Measurements from ENCODE around the gene BTBD16. TPM values are rescaled to one million over a fixed set of nuclear protein-coding genes. Genes with fewer than 3 reads are reported as not detected.

The BTBD16 gene
- total and polyA plus RNA-seq, 2 of the 4 experiments (the other 2 are of a cell fraction), result not detected

- intact Hi-C loops (cut with micrococcal nuclease), result no loop called here
- Histone ChIP-seq H2BK20ac (ENCODE audit: low read depth, low read length) (no peak overlapping the region), H4K91ac (ENCODE audit: insufficient read depth, low read depth, low read length) (no peak overlapping the region), H2BK5ac (ENCODE audit: low read depth, low read length, poor library complexity, severe bottlenecking) (no peak overlapping the region), H3K23ac (ENCODE audit: low read depth, low read length) (no peak overlapping the region), H3K36me3 (ENCODE audit: control insufficient read depth, insufficient read depth, low read length) (no peaks in the 10 kb centered on the region), H2AK5ac (ENCODE audit: low read depth, low read length) (no peak overlapping the region), H3K14ac (replicated peaks; ENCODE audit: low read depth, low read length) (no peak overlapping the region), H3K9me3 (ENCODE audit: control insufficient read depth, insufficient read depth, low read length) (no peaks in the 10 kb centered on the region), H3K4me2 (ENCODE audit: low read depth, low read length) (no peak overlapping the region), H3K27me3 (ENCODE audit: control insufficient read depth, insufficient read depth, low read length) (no peaks in the 10 kb centered on the region), H3K9me1 (ENCODE audit: insufficient read depth, low read length) (peaks cover 7% of the 10 kb centered on the region; the same call in 1 of the 2 replicates), H4K5ac (ENCODE audit: low read depth, low read length) (no peak overlapping the region), H2BK15ac (ENCODE audit: low read depth, low read length) (no peak overlapping the region), H2BK120ac (ENCODE audit: low read depth, low read length) (no peak overlapping the region), H3K18ac (ENCODE audit: low read depth, low read length) (no peak overlapping the region), H3K4ac (ENCODE audit: low read depth, low read length) (no peak overlapping the region), H2AK9ac (replicated peaks; ENCODE audit: low read depth, low read length, poor library complexity) (no peak overlapping the region), H3K4me3 (ENCODE audit: insufficient read depth, low read depth, low read length) (no peak overlapping the region), H4K8ac (ENCODE audit: low read depth in 2 of 2, low read length in 2 of 2) (no peak overlapping the region), H3K4me1 (ENCODE audit: control insufficient read depth, insufficient read depth, low read length) (peaks cover 7% of the 10 kb centered on the region), H4K20me1 (ENCODE audit: insufficient read depth, low read length) (no peaks in the 10 kb centered on the region), H3K56ac (ENCODE audit: extremely low read depth, insufficient read depth, low read length) (no peak overlapping the region), H3K27ac (ENCODE audit: insufficient read depth, low read length) (no peak overlapping the region), H2AFZ (replicated peaks; ENCODE audit: low read length, poor library complexity) (no peak overlapping the region), H3K9ac (ENCODE audit: low read depth, low read length) (no peak overlapping the region), H3K79me1 (ENCODE audit: low read depth in 1 of 2, low read length in 2 of 2) (no peaks in the 10 kb centered on the region)
- ChIA-PET POLR2A (ENCODE audit: unreplicated experiment) (no interaction called here), CTCF (interaction anchor here (0.6 to 1.4 kb wide), 6 partner anchors 16 to 231 kb away, joined by 3 to 6 read pairs (median 3); no protein-coding TSS in a partner anchor)
- no peak for DNase-seq
- in situ Hi-C loops (cut with MboI; ENCODE audit: low sequenced_read_pairs), result no loop called here
- no peak for ATAC-seq (ENCODE audit: low read depth)
- dilution Hi-C loops (cut with HindIII; ENCODE audit: low sequenced_read_pairs, unreplicated experiment), result no loop called here
- 71% methylated on average over 3 of the region's 7 CpGs; no CpG with 5 or more reads in 1 of the 2 experiments for WGBS, 2 experiments (ENCODE audit: extremely low coverage in 2 of 2, insufficient read length in 1 of 2)
- no TSS peak for BruUV-seq (replicated peaks)
- no peak for TF ChIP-seq CEBPB (IDR thresholded peaks at IDR 0.05; ENCODE audit: low read depth, low read length)
- TF ChIP-seq ELK1 (IDR thresholded peaks at IDR 0.05; ENCODE audit: borderline replicate concordance, low read depth, low read length), result no peak
These were observed 9.1 kb downstream of the BTBD16 start for GRCh38 chr10:122280156-122280555.

Measured in IMR-90 (cell line).